ENCODE results near the gene SENP5.

GRCh38 chr3:196979545-196979944 is 111.8 kb downstream of the SENP5 start:
- TF ChIP-seq, protein P1, sequence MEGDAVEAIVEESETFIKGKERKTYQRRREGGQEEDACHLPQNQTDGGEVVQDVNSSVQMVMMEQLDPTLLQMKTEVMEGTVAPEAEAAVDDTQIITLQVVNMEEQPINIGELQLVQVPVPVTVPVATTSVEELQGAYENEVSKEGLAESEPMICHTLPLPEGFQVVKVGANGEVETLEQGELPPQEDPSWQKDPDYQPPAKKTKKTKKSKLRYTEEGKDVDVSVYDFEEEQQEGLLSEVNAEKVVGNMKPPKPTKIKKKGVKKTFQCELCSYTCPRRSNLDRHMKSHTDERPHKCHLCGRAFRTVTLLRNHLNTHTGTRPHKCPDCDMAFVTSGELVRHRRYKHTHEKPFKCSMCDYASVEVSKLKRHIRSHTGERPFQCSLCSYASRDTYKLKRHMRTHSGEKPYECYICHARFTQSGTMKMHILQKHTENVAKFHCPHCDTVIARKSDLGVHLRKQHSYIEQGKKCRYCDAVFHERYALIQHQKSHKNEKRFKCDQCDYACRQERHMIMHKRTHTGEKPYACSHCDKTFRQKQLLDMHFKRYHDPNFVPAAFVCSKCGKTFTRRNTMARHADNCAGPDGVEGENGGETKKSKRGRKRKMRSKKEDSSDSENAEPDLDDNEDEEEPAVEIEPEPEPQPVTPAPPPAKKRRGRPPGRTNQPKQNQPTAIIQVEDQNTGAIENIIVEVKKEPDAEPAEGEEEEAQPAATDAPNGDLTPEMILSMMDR (IDR thresholded peaks at IDR 0.05), result no peak
- TF ChIP-seq POLR2A (IDR thresholded peaks at IDR 0.05), result no peak
